HG03175 (cell line): ENCODE measurements around the gene NHP2.

Source experiments
- ATAC-seq: cut with Tn5 transposase; IDR thresholded peaks from one replicate; pipeline ENCODE4 v1.9.1; 2021; ENCODE audit warnings: mild to moderate bottlenecking, moderate library complexity; ENCODE audit not compliant: unreplicated experiment

Gene NHP2

DNA sequence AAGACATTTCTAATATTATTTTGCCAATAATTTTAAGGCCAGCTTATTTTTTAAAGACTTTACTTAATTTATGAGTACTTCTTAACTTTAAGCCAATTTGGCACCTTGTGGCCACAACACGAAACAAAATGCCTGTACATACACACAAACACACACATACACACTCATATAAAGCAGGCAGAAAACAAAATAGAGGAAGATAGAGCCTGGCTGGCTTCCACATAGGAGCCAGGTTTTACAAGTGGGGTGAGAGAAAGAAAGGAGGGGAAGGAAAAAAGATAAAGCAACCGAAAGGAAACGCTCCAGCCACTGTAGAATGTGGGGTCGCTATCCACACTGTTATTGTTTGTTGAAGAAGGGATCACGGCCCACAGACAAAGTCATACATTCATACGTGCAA, 23.1 kb upstream of the NHP2 start:
- no peak for ATAC-seq

DNA sequence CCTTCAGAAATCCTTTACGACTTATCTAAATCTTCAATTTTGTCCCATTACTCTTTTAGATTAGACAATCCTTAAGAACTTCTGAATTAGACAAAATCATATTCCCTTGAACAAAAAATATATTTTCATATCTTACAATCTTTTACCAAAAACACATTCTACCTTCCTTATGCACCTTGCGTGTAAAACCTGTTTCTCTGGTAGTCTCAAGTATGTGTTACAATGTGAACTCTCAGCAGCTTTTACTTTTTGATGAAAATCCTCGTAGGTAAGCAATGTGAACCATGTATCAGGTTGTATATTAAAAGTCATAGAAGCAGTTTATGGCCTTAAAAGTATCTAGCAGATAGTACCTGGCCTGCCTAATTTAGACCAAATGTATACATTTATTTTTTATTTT, 20.8 kb upstream of the NHP2 start:
- ATAC-seq = no peak

DNA sequence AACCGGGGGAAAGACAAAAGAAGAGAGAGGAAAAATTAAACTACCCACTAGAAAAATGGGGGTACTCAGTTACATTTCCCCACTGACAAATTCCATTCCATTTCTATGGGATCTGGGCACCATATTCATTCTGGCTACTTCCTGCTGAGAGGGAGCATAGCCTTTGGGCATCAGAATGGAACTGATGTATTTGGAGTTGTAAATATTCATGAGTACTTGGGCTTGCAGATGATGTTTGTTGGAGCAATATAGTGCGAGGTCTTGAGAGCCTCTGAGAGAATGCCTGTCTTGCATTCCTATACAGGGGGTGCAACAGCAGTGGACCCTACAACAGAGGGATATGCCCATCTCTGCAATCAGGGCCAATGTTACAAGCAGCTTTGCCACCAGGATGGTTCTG, 16.8 kb upstream of the NHP2 start:
- ATAC-seq = no peak

DNA sequence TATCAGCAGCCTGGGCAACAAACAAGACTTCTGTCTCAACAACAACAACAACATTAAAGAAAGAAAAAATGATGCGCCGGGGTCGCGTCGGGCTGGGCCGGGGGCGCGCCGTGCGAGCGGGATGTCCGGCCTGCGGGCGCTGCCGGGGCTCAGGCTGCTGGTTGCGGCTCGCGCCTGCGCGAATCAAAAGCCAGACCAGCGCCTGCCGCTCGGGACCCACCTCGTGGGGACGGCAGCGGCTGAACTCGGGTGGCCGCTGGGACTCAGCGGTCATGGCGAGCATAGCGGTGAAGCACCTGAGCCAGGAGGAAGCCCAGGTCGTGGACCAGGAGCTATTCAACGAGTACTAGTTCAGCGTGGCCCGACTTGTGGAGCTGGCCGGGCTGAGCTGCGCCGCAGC, 11.9 kb upstream of the NHP2 start:
- ATAC-seq = no peak

DNA sequence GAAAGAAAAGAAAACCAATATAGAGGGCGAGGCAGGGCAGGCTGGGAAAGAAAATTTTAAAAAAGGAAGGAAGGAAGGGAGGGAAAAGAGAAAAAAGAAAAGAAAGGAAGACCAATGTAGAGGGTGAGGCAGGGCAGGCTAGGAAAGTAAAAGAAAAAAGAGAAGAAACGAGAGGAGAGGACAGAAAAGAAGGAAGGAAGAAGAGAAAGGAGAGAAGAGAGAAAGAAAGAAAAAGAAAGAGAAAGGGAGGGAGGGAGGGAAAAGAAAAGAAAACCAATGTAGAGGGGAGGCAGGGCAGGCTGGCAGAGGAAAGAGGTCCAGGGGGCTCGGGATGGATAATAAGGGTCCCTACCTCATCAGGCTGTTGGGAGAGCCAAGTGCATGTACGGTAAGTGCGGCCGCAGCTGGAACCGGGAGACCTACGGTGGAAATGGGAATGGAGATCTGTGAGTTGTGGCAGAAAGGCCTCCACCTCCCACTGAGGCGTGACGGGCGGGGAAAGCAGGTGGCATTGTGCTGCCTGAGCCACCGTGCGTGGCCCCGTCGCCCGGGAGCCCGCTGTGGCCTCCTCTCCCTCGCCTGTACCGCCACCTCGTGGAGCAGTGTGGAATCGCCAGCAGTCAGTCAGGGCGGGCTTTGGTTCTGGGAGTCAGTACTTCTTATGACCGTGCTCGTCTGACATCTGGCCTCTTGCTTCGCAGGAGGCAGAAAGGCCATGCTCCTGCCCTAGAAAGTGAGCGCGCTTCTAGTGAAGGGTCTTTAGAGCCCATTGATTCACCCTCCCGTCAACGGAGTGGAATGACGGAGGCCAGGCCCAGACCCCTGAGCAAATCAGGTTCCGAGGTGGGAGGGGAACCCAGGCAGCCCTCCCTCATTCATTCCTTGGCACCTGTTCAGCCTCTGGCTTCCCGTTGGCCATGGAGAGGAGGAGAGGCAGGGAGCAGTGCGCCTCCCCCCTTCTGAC, 10.4 kb upstream of the NHP2 start:
- ATAC-seq = peak; percentile 97

DNA sequence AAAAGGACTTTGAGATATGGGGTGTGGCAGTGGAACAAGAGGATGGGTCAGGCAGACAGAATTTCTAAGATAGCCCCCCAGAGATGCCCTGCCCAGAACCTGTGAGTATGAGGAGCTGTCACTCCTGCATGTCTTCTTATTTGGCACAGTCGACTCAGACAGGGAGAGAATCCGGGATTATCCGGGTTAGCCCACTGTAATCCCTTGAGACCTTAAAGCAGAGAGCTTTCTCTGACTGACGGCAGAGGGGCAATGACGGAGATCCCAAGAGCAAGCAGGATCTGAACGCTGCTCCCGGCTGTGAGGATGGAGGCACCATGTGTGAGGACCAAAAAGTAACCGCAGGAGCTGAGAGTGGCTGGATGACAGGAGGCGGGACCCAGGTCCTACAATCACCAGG, 8.8 kb upstream of the NHP2 start:
- no peak for ATAC-seq

DNA sequence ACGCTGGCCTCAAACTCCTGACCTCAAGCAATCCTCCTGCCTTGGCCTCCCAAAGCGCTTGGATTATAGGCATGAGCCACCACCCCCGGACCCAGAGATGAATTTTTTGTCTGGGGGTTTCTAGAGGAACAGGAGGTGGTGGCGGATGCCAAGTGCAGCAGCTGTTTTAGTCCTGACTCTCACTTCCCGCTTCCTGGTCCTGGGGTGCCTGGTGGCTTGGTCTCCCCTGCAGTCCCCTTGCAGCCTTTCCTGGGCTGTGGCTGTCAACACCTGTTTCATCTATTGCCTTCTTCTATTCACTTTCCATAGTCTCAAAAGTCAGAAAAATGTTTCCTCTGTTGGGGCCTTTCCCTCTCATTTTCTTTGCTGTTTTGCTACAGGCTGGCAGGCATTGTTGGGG, 6.5 kb upstream of the NHP2 start:
- no peak for ATAC-seq

DNA sequence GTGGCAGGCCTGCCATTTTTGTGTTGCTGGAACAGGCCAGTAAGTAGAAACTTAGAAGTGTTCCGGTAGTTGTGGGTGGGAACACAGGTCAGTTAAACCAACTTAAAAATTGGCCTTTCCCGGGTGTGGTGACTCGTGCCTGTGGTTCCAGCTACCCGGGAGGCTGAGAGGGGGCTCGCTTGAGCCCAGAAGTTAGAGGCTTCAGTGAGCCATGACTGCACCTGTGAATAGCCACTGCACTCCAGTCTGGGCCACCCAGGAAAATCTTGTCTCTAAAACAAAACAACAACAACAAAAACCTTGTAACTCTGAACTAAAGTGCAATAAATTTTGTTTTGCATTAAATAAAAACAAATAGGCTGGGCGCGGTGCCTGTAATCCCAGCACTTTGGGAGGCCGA, 1.4 kb upstream of the NHP2 start:
- ATAC-seq = no peak

DNA sequence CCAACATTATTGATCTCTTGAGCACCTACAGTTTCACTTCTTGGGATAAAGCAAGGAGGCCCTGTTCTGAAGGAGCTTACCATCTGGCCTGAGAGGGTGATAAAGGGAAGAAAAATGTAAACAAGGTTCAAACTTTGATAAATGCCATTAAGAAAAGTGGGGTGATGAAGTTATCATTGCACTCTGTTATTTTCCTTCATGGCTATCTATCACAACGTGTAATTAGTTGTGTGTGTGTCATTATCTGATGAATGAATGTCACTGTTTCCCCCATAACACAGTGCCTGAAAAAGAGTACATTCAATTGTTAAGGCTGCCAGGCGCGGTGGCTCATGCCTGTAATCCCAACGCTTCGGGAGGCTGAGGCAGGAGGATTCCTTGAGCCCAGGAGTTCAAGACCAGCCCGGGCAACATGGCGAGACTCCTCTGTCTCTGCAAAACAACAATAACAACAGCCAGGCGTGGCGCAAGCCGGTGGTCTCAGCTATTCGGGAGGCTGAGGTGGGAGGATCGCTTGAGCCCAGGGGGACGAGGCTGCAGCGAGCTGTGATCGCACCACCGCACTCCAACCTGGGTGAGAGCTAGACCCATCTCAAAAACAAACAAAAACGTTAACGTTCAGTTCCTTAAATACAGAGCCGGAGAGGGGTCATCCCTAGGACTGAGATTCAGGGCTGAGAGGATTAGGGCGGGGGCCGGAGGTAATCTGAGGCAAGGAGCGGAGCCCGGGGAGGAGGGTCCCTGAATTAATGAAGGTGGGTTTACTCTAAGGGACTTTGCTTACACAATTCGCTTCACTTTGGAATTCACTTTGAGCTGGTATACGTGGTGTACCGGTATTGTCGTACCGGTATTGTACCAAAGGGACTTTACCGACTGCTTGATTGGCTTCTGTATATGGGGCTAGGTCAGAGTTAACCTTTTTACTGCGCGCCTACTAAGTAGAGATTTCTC, 917 bp downstream of the NHP2 start:
- ATAC-seq = no peak

DNA sequence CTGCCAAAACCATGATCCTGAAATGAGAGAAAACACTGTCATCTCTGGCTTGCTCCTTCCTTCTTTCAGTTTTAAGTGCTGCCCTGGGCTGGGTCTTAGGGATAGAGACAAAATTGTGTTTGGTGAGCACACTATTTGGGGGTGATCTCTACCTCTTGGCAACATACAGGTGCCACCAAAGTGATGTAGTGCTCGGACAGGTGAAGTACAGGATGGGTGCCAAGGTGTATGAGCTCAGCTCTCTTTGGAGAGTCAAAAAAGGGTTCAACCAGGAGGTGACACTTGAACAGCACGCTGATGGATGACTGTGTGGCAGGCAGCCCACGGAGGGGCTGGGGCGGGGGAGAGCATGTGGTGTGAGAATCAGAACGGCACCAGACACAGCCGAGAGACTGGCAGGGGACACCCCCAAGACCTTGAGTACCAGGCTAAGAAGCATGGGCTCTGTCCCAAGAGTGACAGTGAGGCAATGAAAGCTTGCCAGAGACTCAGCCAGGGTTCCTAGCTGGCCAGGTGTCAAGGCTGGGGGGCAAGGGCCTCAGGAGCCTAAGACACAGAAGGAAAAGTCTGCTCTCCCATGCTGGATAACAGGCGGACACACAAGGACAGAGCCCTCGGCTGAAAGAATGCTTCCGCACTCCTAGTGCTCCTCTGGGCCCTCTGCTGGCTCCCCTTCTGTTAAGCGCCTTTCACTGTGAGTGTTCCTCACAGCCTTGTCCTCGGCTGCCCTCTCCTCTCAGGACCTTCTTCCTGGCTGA, 2.5 kb downstream of the NHP2 start:
- ATAC-seq = no peak

DNA sequence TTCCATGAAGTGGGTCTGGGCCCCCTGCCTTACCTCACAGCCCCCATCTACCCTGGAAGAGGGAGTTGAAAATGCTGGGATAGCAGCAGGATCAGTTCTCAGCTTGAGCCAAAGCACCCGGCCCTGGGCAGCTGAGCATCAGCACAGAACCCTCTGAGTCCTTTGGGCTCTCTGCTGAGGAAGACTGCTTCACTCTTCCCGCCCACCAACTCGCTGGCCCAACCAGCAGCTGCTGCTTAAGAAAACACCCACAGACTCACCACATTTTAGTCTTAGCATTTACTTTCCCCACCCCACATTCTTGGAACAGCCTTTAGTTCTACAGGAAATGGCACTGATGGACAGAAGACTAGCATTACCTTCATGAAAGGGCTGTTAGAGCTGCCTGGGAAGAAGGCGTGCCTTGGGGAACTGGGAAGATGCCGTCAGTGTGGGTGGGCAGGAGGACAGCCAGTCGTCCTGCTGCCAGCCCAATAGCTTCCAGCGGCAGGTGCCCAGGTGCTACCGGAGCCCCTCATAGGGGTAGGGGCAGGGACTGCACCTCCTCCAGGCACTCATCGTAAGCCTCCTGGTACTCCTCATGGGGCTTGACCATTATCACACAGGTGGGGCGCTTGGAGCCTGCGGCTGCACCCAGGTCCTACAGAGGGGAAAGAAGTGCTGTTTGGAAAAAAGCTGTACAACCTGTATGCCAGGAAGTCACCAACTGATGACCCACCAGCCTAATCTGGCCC, 4.3 kb downstream of the NHP2 start:
- no peak for ATAC-seq

DNA sequence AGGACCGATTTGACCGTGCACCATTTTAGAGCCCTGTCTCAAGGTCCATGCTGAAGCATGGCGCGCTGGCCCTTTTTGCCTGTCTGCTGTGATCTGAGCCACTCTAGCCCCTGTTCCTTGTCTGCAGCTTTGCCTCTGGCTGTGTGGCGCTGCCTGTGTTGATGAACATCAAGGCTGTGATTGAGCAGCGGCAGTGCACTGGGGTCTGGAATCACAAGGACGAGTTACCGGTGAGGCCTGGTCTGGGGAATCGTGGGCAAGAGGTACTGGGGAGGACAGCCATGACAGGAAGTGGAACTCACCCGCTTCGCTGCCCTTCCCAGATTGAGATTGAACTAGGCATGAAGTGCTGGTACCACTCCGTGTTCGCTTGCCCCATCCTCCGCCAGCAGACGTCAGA, 6.3 kb downstream of the NHP2 start:
- ATAC-seq = no peak

DNA sequence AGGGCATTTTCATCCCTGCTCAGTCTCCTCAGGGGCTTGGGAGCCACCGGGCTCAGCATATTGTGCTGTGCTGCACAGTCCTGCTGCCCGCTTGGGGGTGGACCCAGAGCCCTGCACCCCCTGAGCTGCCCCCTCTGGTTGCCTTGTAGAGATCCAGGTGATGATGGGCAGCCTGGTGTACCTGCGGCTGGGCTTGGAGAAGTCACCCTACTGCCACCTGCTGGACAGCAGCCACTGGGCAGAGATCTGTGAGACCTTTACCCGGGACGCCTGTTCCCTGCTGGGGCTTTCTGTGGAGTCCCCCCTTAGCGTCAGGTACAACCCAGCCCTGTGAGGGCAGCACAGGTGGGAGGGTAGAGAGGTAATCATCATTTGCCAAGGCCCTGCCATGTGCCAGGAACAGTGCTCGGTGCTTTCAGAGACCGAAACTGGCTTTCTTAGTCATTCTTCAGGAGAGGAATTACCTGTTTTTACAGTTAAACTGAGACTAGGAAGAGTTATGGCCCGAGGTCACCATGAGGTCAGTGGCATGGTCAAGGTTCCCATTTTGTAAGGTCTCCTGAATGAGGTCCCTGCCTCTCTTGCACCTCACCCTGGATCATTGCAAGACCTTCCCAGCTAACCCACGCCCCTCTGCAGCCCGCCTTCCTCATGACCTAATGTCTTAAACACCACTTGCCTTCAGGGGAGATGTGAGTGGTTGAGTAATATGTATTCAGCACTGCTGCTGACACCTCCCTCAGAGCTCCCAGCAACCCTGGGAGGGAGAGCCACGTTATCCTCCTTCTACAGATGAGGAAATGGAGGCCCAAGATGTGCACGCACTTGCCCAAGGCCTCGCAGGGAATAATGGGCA, 7.5 kb downstream of the NHP2 start:
- ATAC-seq = peak; percentile 75

DNA sequence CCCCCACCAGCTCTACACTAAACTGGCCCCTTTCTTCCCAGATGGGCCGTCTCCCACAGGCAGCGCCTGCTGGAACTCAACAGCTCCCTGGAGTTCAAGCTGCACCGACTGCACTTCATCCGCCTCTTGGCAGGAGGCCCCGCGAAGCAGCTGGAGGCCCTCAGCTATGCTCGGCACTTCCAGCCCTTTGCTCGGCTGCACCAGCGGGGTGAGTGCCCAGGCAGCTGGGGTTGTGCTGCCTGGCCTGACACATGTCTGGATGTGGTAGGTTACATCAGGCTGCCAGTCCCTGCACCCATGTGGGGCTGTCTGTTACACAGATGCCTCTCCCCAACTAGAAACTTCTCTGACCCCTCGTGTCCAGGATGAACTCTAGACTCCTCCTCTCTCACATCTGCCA, 9.8 kb downstream of the NHP2 start:
- ATAC-seq = no peak

DNA sequence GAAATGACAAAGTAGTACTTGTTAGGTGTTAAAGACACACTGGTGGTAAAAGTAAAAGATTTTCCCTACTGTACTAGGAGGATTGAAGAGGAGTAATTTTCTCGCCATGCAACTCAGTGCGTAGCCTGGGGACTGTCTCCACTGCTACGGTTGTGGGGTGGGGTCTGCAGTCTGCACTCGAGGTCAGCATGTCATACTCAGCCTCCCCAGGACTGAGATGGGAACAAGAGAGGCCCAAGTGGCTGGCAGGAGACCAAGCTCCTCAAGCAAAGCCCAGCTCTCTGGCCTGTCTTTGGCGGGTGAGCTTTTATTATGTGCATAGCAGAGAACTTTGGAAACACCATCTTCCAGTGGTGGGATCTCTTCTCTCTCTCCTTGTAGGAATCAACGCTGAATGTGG, 10.4 kb downstream of the NHP2 start:
- ATAC-seq = no peak

DNA sequence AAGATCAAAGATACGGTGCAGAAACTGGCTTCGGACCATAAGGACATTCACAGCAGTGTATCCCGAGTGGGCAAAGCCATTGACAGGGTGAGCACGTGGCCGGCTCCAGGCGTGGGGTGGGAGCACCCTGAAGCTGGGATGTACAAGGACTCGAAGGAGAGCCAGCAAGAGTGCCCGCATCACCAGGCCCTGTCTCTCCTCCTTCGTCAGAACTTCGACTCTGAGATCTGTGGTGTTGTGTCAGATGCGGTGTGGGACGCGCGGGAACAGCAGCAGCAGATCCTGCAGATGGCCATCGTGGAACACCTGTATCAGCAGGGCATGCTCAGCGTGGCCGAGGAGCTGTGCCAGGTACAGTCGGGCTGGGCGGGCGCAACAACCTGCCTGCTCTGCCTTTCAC, 11.0 kb downstream of the NHP2 start:
- ATAC-seq = no peak

DNA sequence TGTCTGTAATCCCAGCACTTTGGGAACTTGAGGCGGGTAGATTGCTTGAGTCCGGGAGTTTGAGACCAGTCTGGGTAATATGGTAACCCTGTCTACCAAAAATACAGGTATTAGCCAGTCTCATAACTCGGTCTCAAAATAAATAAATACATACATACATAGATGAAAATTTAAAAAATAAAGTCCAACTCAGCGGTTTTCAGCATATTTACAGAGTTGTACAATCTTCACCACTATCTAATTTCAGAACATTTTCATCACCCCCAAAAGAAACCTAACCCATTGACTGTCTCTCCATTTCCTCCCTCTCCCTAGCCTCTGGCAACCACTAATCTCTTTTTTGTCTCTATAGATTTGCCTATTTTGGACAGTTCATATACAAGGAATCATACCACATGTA, 12.1 kb downstream of the NHP2 start:
- ATAC-seq = no peak

DNA sequence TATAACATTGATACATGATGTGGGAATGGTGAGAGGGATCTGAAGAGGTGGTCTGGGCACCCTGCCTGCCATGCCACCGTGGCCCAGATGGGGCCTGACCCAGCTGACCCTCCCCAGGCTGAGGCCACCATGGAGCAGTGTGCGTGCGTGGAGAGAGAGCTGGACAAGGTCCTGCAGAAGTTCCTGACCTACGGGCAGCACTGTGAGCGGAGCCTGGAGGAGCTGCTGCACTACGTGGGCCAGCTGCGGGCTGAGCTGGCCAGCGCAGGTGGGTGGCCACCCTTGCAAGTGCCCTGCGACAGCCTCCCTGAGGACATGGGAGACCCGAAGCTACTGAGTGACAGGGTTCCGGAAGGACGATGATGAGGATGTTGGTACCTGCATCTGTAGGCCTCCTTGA, 15.7 kb downstream of the NHP2 start:
- no peak for ATAC-seq

DNA sequence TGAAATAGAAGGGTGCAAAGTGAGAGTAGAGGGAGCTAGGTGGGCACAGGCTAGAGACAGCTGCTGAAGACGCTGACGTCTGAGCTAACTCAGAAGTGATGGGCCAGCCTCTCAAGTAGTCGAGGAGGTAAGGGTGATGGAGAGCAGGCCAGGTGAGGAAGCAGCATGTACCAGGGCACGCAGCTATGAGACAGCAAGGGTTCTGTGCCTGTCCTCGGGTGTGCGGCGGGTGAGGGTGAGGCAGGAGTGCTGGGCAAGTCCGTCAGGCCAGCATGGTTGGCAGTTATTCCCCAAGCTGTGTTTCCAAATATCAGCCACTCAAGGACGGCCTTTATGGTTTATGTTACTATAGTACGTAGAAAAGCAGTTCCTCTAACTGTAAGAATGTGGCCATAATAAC, 16.7 kb downstream of the NHP2 start:
- ATAC-seq = no peak
